PC-3 (cell line): ENCODE results near the gene MRPL48. TPM values are rescaled to one million over a fixed set of nuclear protein-coding genes. Genes with fewer than 3 reads are reported as not detected.

Experiments
- ATAC-seq: fragments of 200-7000 bp; cut with Tn5 transposase; 2 replicates; pipeline ENCODE4 v1.9.1; 2020; ENCODE audit warnings: mild to moderate bottlenecking, moderate library complexity
- BruUV-seq: library from RNA; stranded (reverse); fragments of 400-500 nt; replicated peaks from 2 replicates; lab custom pipeline; 2021; lab: Mats Ljungman, UMichigan
- CTCF ChIA-PET: fragments of 300-600 bp; sonication (Branson Sonifier 250); formaldehyde crosslinking; loops from one replicate; lab custom pipeline; 2022; ENCODE audit warnings: antibody characterized with exemption; lab: Charles Lee
- POLR2A ChIA-PET: fragments of 300-600 bp; sonication (Branson Sonifier 250); formaldehyde crosslinking; loops from one replicate; lab custom pipeline; 2022; ENCODE audit warnings: antibody characterized with exemption; ENCODE audit not compliant: unreplicated experiment; lab: Charles Lee
- DNase-seq: peaks from one replicate; pipeline ENCODE4 v3.0.0-alpha.2; 2015
- H2AFZ ChIP-seq: fragments of 300-600 bp; sonication (generic); 2 replicates; pipeline ENCODE4 v1.6.0; 2016; ENCODE audit warnings: antibody characterized with exemption, low read length
- H3F3A ChIP-seq: fragments of 300-600 bp; sonication (generic); one replicate; pipeline ENCODE4 v1.6.0; 2017; ENCODE audit warnings: antibody characterized with exemption, low read length, control low read depth, mild to moderate bottlenecking; ENCODE audit not compliant: unreplicated experiment
- H3K27ac ChIP-seq: fragments of 300-600 bp; sonication (generic); 2 replicates; pipeline ENCODE4 v1.5.1; 2016; ENCODE audit warnings: mild to moderate bottlenecking, low read length
- H3K27me3 ChIP-seq: fragments of 300-600 bp; sonication (generic); 2 replicates; pipeline ENCODE4 v1.6.1; 2016; ENCODE audit warnings: low read length, mixed read lengths
- H3K36me3 ChIP-seq: fragments of 300-600 bp; sonication (generic); 2 replicates; pipeline ENCODE4 v1.6.1; 2016; ENCODE audit warnings: low read depth, mixed run types, low read length, mixed read lengths
- H3K4me1 ChIP-seq: fragments of 300-600 bp; sonication (generic); 2 replicates; pipeline ENCODE4 v1.5.1; 2016; ENCODE audit warnings: low read length; ENCODE audit not compliant: insufficient read depth
- H3K4me2 ChIP-seq: fragments of 300-600 bp; sonication (generic); 2 replicates; pipeline ENCODE4 v1.6.0; 2016; ENCODE audit warnings: low read length
- H3K4me3 ChIP-seq: fragments of 300-600 bp; sonication (generic); 2 replicates; pipeline ENCODE4 v1.5.1; 2016; ENCODE audit warnings: mild to moderate bottlenecking, low read length, mixed read lengths
- H3K79me2 ChIP-seq: fragments of 300-600 bp; sonication (generic); 2 replicates; pipeline ENCODE4 v1.6.1; 2017; ENCODE audit warnings: low read length, mixed read lengths
- H3K9ac ChIP-seq: fragments of 300-600 bp; sonication (generic); 2 replicates; pipeline ENCODE4 v1.6.0; 2016; ENCODE audit warnings: mild to moderate bottlenecking, low read length
- H3K9me2 ChIP-seq: fragments of 300-600 bp; sonication (generic); replicated peaks from 2 replicates; pipeline ENCODE4 v1.6.1; 2016; ENCODE audit warnings: mixed run types, low read length, mixed read lengths
- H3K9me3 ChIP-seq: fragments of 300-600 bp; sonication (generic); 2 replicates; pipeline ENCODE4 v1.6.1; 2016; ENCODE audit warnings: low read length, mixed read lengths
- H4K20me1 ChIP-seq: fragments of 300-600 bp; sonication (generic); 2 replicates; pipeline ENCODE4 v1.6.1; 2016; ENCODE audit warnings: low read length, mixed read lengths
- CTCF ChIP-seq: fragments of 300-600 bp; sonication (generic); conservative IDR thresholded peaks from 2 replicates; pipeline ENCODE4 v1.5.1; 2017; ENCODE audit warnings: antibody characterized with exemption, low read depth, mild to moderate bottlenecking, low read length
- EZH2 ChIP-seq: fragments of 300-600 bp; sonication (generic); IDR thresholded peaks from one replicate; pipeline ENCODE4 v1.6.1; 2017; ENCODE audit warnings: antibody characterized with exemption, mild to moderate bottlenecking, low read length; ENCODE audit not compliant: unreplicated experiment
- EZH2phosphoT487 ChIP-seq: fragments of 300-600 bp; sonication (generic); IDR thresholded peaks from 2 replicates; pipeline ENCODE4 v1.6.1; 2018; ENCODE audit warnings: mild to moderate bottlenecking, antibody characterized with exemption, low read length, borderline replicate concordance
- intact Hi-C: fragments of 100-400 bp; cut with micrococcal nuclease; formaldehyde crosslinking; loops from 2 replicates; pipeline ENCODE4 v1.9.0; 2023
- total RNA-seq: library from RNA; depleted of rRNA; stranded (reverse); fragments of >200 nt; gene quantifications from 2 replicates; pipeline ENCODE4 v1.2.3, GENCODE V29; 2014

The MRPL48 gene
- total RNA-seq, 1 experiment from 2014 or later, result 80.8 TPM

GRCh38 chr11:73870261-73870660 lies 82.6 kb downstream of the MRPL48 start:
- Histone ChIP-seq H3K27me3 (no peaks in the 10 kb centered on the region), H3K27ac (no peak overlapping the region), H3K4me1 (peaks cover 32% of the 10 kb centered on the region), H3K9me3 (no peaks in the 10 kb centered on the region), H3K79me2 (peaks cover 23% of the 10 kb centered on the region), H2AFZ (no peak overlapping the region), H3F3A (no peaks in the 10 kb centered on the region), H3K4me2 (no peak overlapping the region), H3K9me2 (no peaks in the 10 kb centered on the region), H3K36me3 (peaks cover 27% of the 10 kb centered on the region; the same call in 1 of the 2 replicates), H4K20me1 (no peaks in the 10 kb centered on the region), H3K9ac (no peak overlapping the region), H3K4me3 (no peak overlapping the region)
- DNase-seq, result no peak
- no TSS peak for BruUV-seq
- CTCF ChIA-PET, result no interaction called here
- POLR2A ChIA-PET, result no interaction called here
- TF ChIP-seq EZH2phosphoT487, result no peak
- no peak for TF ChIP-seq CTCF
- TF ChIP-seq EZH2, result no peak
- no peak for ATAC-seq
- intact Hi-C loops, result no loop called here

DNA sequence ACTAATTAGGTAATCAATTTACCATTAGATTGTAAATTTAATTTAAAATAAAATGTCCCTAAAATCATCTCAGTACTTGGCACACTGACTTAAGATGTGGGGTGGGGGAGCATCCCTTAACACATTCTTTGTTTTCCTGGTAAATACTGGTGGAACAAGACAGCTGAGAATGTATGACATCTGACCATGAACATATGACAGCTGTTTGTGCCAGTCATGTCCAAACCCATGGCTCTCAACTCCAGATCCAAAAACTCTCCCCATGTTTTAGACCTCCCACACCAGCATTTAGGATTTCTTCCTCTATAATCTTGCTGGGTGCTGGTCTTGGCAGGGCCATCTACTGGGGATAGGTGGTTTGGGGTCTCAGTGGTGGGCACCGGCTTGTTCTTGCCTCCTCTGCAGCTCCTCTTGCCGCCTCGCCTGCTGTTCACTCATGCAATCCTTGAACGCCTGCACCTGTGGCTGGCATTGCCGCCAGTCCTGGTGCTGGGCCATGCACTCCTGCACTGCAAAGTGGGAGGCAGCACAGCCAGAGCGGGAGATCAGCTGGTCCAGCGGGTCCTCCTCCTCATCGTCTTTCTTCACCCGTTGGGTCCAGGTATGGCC lies 85.2 kb downstream of the MRPL48 start:
- no peak overlapping the region for H3K4me2 ChIP-seq
- TF ChIP-seq EZH2 (no peak), EZH2phosphoT487 (no peak)
- ATAC-seq (no peak), DNase-seq (no peak)
- no peak overlapping the region for H3K27ac ChIP-seq
- no peaks in the 10 kb centered on the region for H3K9me3 ChIP-seq
- H3K27me3 ChIP-seq, result no peaks in the 10 kb centered on the region
- BruUV-seq, result no TSS peak
- no peaks in the 10 kb centered on the region for H4K20me1 ChIP-seq
- no peak overlapping the region for H3K9ac ChIP-seq
- H3K4me1 ChIP-seq, result peaks cover 29% of the 10 kb centered on the region
- POLR2A ChIA-PET, result no interaction called here
- H3F3A ChIP-seq, result no peaks in the 10 kb centered on the region
- peaks cover 45% of the 10 kb centered on the region for H3K79me2 ChIP-seq
- no peaks in the 10 kb centered on the region for H3K9me2 ChIP-seq
- intact Hi-C loops, result no loop called here
- no peak overlapping the region for H3K4me3 ChIP-seq
- CTCF ChIA-PET, result no interaction called here
- peaks cover 28% of the 10 kb centered on the region; the same call in 1 of the 2 replicates for H3K36me3 ChIP-seq
- no peak overlapping the region for H2AFZ ChIP-seq

DNA sequence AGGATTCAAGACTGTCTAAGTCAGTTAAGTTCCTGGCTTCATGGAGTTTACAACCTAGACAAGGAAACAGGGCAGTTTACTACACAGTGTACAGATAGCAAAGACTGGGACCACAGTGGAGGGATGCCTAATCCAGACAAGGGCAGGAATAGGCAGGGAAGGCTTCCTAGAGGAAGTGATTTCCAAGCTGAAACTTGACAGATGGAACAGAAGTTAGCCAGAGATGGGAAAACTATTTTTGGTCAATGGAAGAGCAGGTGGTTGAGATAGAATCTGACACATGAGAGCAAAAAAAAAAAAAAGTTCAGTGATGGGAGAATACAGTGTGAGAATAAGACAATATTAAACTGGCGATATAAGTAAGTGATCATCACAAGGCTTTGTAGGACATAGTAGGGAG lies 87.7 kb downstream of the MRPL48 start:
- H3K79me2 ChIP-seq, result peaks cover 51% of the 10 kb centered on the region
- peak overlapping the region; percentile 97 for H3K9ac ChIP-seq
- H3F3A ChIP-seq, result no peaks in the 10 kb centered on the region
- no TSS peak for BruUV-seq
- H3K27ac ChIP-seq, result peak overlapping the region; percentile 93; the same call in 1 of the 2 replicates
- no peak overlapping the region for H2AFZ ChIP-seq
- no peaks in the 10 kb centered on the region for H3K27me3 ChIP-seq
- intact Hi-C loops, result no loop called here
- no peaks in the 10 kb centered on the region for H3K9me3 ChIP-seq
- DNase-seq (no peak), ATAC-seq (no peak)
- H3K36me3 ChIP-seq, result peaks cover 28% of the 10 kb centered on the region; the same call in 1 of the 2 replicates
- peak overlapping the region; percentile 97 for H3K4me2 ChIP-seq
- ChIA-PET CTCF (no interaction called here), POLR2A (no interaction called here)
- no peak for TF ChIP-seq EZH2
- no peak for TF ChIP-seq EZH2phosphoT487
- TF ChIP-seq CTCF, result no peak
- H4K20me1 ChIP-seq, result no peaks in the 10 kb centered on the region
- peaks cover 19% of the 10 kb centered on the region for H3K4me1 ChIP-seq
- no peaks in the 10 kb centered on the region for H3K9me2 ChIP-seq
- H3K4me3 ChIP-seq, result peak overlapping the region; percentile 95
